OCI-LY3 (cell line): Measurements from ENCODE around the gene SEL1L.
"Not testable (repeated sequence)": the region's sequence is repeated elsewhere in the genome, so short reads cannot be mapped to it uniquely, and the experiment has no call there.

Experiments
- CTCF ChIP-seq: fragments of 200-600, 300-600 bp; sonication (generic); IDR thresholded peaks from 2 replicates; pipeline ENCODE4 v1.5.1; 2014; ENCODE audit warnings: antibody characterized with exemption, low read length, low read depth
- EZH2phosphoT487 ChIP-seq: fragments of 200-600 bp; shearing (Covaris generic); IDR thresholded peaks from 2 replicates; pipeline ENCODE4 v1.6.1; 2018; ENCODE audit warnings: antibody characterized with exemption, mixed run types, low read depth

- not testable (repeated sequence) for TF ChIP-seq CTCF, EZH2phosphoT487
These were observed 68.7 kb downstream of the SEL1L start for GRCh38 chr14:81465003-81465392.
